GM12878 (cell line): ENCODE data around the gene MOK. TPM values are rescaled to one million over a fixed set of nuclear protein-coding genes. Genes with fewer than 3 reads are reported as not detected.

Experiments
- ATAC-seq: fragments of 200-7000 bp; cut with Tn5 transposase; 3 replicates; pipeline ENCODE4 v1.9.1; 2020; ENCODE audit warnings: mild to moderate bottlenecking, moderate library complexity
- BruUV-seq: library from RNA; stranded (reverse); fragments of 400-500 nt; replicated peaks from 2 replicates; lab custom pipeline; 2021; lab: Mats Ljungman, UMichigan
- CTCF ChIA-PET: fragments of 300-600 bp; sonication (Branson Sonifier 250); formaldehyde crosslinking; extraction: SDS; loops from one replicate; lab custom pipeline; 2021; ENCODE audit warnings: inconsistent platforms; lab: Yijun Ruan, JAX
- POLR2A ChIA-PET: fragments of 350-600 bp; formaldehyde crosslinking; extraction: SDS; loops from one replicate; lab custom pipeline; 2021; ENCODE audit warnings: inconsistent platforms; lab: Charles Lee
- RAD21 ChIA-PET: fragments of 300-600 bp; sonication (Branson Sonifier 250); formaldehyde crosslinking; loops from one replicate; lab custom pipeline; 2023; ENCODE audit warnings: antibody characterized with exemption; ENCODE audit not compliant: unreplicated experiment; lab: Charles Lee
- SMC1A ChIA-PET: fragments of 300-600 bp; sonication (Branson Sonifier 250); formaldehyde crosslinking; loops from one replicate; lab custom pipeline; 2023; ENCODE audit not compliant: unreplicated experiment, uncharacterized antibody; lab: Charles Lee
- DNase-seq: peaks from one replicate; pipeline ENCODE4 v3.0.0-alpha.2; 2011; ENCODE audit warnings: low read depth, low spot score
- FAIRE-seq: peaks from 3 replicates; lab custom pipeline; 2011; peaks lifted over from hg19 to GRCh38; lab: Jason Lieb, UNC
- H2AFZ ChIP-seq: 2 replicates; pipeline ENCODE4 v1.6.0; 2011; ENCODE audit warnings: low read depth, low read length, control low read depth; ENCODE audit not compliant: control insufficient read depth
- H3K27ac ChIP-seq: 2 replicates; pipeline ENCODE4 v1.5.1; 2011; ENCODE audit warnings: control low read depth; ENCODE audit not compliant: control insufficient read depth, insufficient read depth
- H3K27me3 ChIP-seq, 2 experiments: replicated peaks in 1 of 2; 2 replicates each; pipeline versions ENCODE4 v1.6.0 to v1.6.1; 2011; ENCODE audit warnings: low read length in 1 of 2; ENCODE audit not compliant: control insufficient read depth in 2 of 2, insufficient read depth in 2 of 2
- H3K36me3 ChIP-seq, 2 experiments: 2 replicates each; pipeline ENCODE4 v1.5.1; 2011; ENCODE audit warnings: low read length in 1 of 2; ENCODE audit not compliant: control insufficient read depth in 2 of 2, insufficient read depth in 2 of 2
- H3K4me1 ChIP-seq: 2 replicates; pipeline ENCODE4 v1.6.1; 2011; ENCODE audit warnings: mild to moderate bottlenecking, low read length, moderate library complexity, mixed read lengths; ENCODE audit not compliant: control insufficient read depth, insufficient read depth
- H3K4me2 ChIP-seq: 2 replicates; pipeline ENCODE4 v1.6.0; 2011; ENCODE audit warnings: control low read depth; ENCODE audit not compliant: control insufficient read depth, insufficient read depth
- H3K4me3 ChIP-seq: fragments of 200-600 bp; sonication (generic); 2 replicates; pipeline ENCODE4 v1.5.1; 2016
- H3K79me2 ChIP-seq: 2 replicates; pipeline ENCODE4 v1.6.0; 2011; ENCODE audit warnings: low read length; ENCODE audit not compliant: control insufficient read depth, insufficient read depth
- H3K9ac ChIP-seq: 2 replicates; pipeline ENCODE4 v1.8.0; 2011; ENCODE audit warnings: low read length, control low read depth, mixed read lengths; ENCODE audit not compliant: control insufficient read depth, insufficient read depth
- H3K9me3 ChIP-seq: replicated peaks from 3 replicates; pipeline ENCODE4 v1.5.1; 2011; ENCODE audit warnings: mild to moderate bottlenecking, low read length; ENCODE audit not compliant: control insufficient read depth, insufficient read depth
- H4K20me1 ChIP-seq: 2 replicates; pipeline ENCODE4 v1.6.0; 2011; ENCODE audit not compliant: control insufficient read depth, insufficient read depth
- HDGF ChIP-seq: fragments of 450-650 bp; IDR thresholded peaks from 2 replicates; pipeline ENCODE4 v1.6.1; 2016; ENCODE audit warnings: antibody characterized with exemption
- IKZF1 ChIP-seq: fragments of 450-650 bp; conservative IDR thresholded peaks from 2 replicates; pipeline ENCODE4 v1.6.1; 2017; ENCODE audit warnings: antibody characterized with exemption, mild to moderate bottlenecking
- NFYB ChIP-seq: IDR thresholded peaks from 2 replicates; pipeline ENCODE4 v1.6.1; 2011; ENCODE audit warnings: low read depth, mild to moderate bottlenecking, low read length, improper control_type of control experiment, moderate library complexity; ENCODE audit not compliant: insufficient read depth
- SPI1 ChIP-seq: IDR thresholded peaks from 2 replicates; pipeline ENCODE4 v1.6.1; 2011; ENCODE audit warnings: low read depth, mild to moderate bottlenecking, low read length, moderate library complexity, borderline replicate concordance; ENCODE audit not compliant: insufficient read depth
- WGBS: methylation state at CpG from one replicate; pipeline ENCODE4 v1.1.6; 2016; ENCODE audit warnings: low lambda C conversion rate; ENCODE audit not compliant: insufficient replicate concordance, insufficient coverage; ENCODE audit errors: missing lambda C conversion rate; 5-methylcytosine and 5-hydroxymethylcytosine counted together
- in situ Hi-C: fragments of 300-500 bp; cut with MboI; formaldehyde crosslinking; loops from 9 replicates; pipeline ENCODE4 v1.14.3; 2018; ENCODE audit warnings: mixed read lengths
- intact Hi-C: fragments of 100-400 bp; cut with micrococcal nuclease; formaldehyde crosslinking; loops from one replicate; pipeline ENCODE4 v1.14.2; 2022; ENCODE audit not compliant: unreplicated experiment
- polyA plus RNA-seq, 11 experiments: library from polyadenylated mRNA; depleted of rRNA in 4 of 11; unstranded in 6 of 11; stranded (reverse) in 5 of 11; fragments of >200 nt; fragmentation: Nextera tagmentation in 4 of 11; fragmentation: Illumina TruSeq in 1 of 11; extraction: Ambion mirVana in 4 of 11; extraction: Trizol in 1 of 11; gene quantifications; 1 replicate in 1 of 11; 2 replicates in 10 of 11; pipeline versions ENCODE4 v1.2.1 to v1.2.3, GENCODE V29; 2011 to 2016; ENCODE audit warnings: inconsistent platforms in 2 of 11, missing spikeins in 2 of 11, low read depth in 1 of 11
- total RNA-seq, 4 experiments: library from RNA; depleted of rRNA in 3 of 4; stranded (reverse); fragments of >200 nt in 3 of 4; fragmentation: Illumina TruSeq in 1 of 4; extraction: Trizol in 1 of 4; gene quantifications; 2 replicates each; pipeline versions ENCODE4 v1.2.1 to v1.2.3, GENCODE V29; 2013 to 2021

The MOK gene
- total and polyA plus RNA-seq, 10 of the 15 experiments (the other 5 are each of a cell fraction or from before 2014, with no cell fraction given), result 0.10 to 3.0 (median 1.4) TPM

- H3K9ac ChIP-seq, result no peak overlapping the region
- no peak overlapping the region for H3K27ac ChIP-seq
- ATAC-seq (peak; percentile 42; the same call in 2 of the 3 replicates), FAIRE-seq (no peak), DNase-seq (no peak)
- SMC1A ChIA-PET, result interaction anchor here (1.6 kb wide), 1 partner anchor 97 kb away, joined by 3 read pairs; no protein-coding TSS in a partner anchor
- H3K4me2 ChIP-seq, result no peak overlapping the region
- no peak overlapping the region for H3K4me3 ChIP-seq
- CTCF ChIA-PET, result interaction anchor here (0.6 kb wide), 2 partner anchors 44 to 58 kb away, joined by 3 read pairs; no protein-coding TSS in a partner anchor
- no peaks in the 10 kb centered on the region for H3K9me3 ChIP-seq
- POLR2A ChIA-PET, result interaction anchor here (0.6 kb wide), 1 partner anchor 84 kb away, joined by 4 read pairs; no protein-coding TSS in a partner anchor
- peaks cover 6% of the 10 kb centered on the region for H3K79me2 ChIP-seq
- peaks cover 16 to 18% of the 10 kb centered on the region in 2 experiments for H3K36me3 ChIP-seq
- 81% methylated on average over 3 of the region's 3 CpGs for WGBS
- H3K27me3 ChIP-seq, result no peaks in the 10 kb centered on the region
- intact Hi-C loops, result no loop called here
- no peaks in the 10 kb centered on the region; the same call in 1 of the 2 replicates for H4K20me1 ChIP-seq
- H3K4me1 ChIP-seq, result peaks cover 24% of the 10 kb centered on the region
- RAD21 ChIA-PET, result interaction anchor here (1.6 kb wide), 1 partner anchor 102 kb away, joined by 3 read pairs; the partner anchor contains the start of gene MOK
- H2AFZ ChIP-seq, result no peak overlapping the region
- TF ChIP-seq IKZF1 (no peak), SPI1 (peak; percentile 78; the same call in 1 of the 2 replicates)
- in situ Hi-C loops, result no loop called here
- no TSS peak for BruUV-seq
Observed at GRCh38 chr14:102202944-102203343, 102.0 kb downstream of the MOK start.

- 0 out of 2 replicates have a peak, but pooled peaks have one; percentile 66 for TF ChIP-seq HDGF
- no peak for TF ChIP-seq NFYB
- RAD21 ChIA-PET, result interaction anchor here (0.7 to 1.6 kb wide), 4 partner anchors 20 to 113 kb away, joined by 3 read pairs; partner anchors contain the start of gene MOK
- FAIRE-seq, result no peak
- in situ Hi-C loops (no loop called here), intact Hi-C loops (no loop called here)
- POLR2A ChIA-PET, result interaction anchor here (0.6 to 0.8 kb wide), 2 partner anchors 114 to 124 kb away, joined by 3 read pairs; no protein-coding TSS in a partner anchor
- Histone ChIP-seq H3K4me3 (no peak overlapping the region), H3K9ac (no peak overlapping the region), H3K4me2 (peak overlapping the region; percentile 69), H3K27ac (peak overlapping the region; percentile 46; the same call in 1 of the 2 replicates), H3K27me3 (no peaks in the 10 kb centered on the region), H3K4me1 (peaks cover 24% of the 10 kb centered on the region), H4K20me1 (no peaks in the 10 kb centered on the region; the same call in 1 of the 2 replicates), H3K79me2 (peaks cover 6% of the 10 kb centered on the region), H3K36me3 (peaks cover 17 to 22% of the 10 kb centered on the region in 2 experiments), H2AFZ (no peak overlapping the region), H3K9me3 (no peaks in the 10 kb centered on the region)
- 82% methylated on average over 3 of the region's 4 CpGs for WGBS
- peak; percentile 59 for ATAC-seq
- DNase-seq, result no peak
- BruUV-seq, result no TSS peak
- SMC1A ChIA-PET, result interaction anchor here (1.1 to 2.3 kb wide), 6 partner anchors 18 to 112 kb away, joined by 3 to 8 read pairs (median 4); no protein-coding TSS in a partner anchor
- CTCF ChIA-PET, result interaction anchor here (0.7 to 1.6 kb wide), 2 partner anchors 64 to 115 kb away, joined by 3 to 5 read pairs; no protein-coding TSS in a partner anchor
Observed at GRCh38 chr14:102201776-102202175, 103.2 kb downstream of the MOK start.
